ENCODE results near the gene KHDC1.
A peak's percentile ranks its signal among the peaks of the same experiment; 100 is the strongest.
"Not testable (repeated sequence)": the region's sequence is repeated elsewhere in the genome, so short reads cannot be mapped to it uniquely, and the experiment has no call there.

The KHDC1 gene

GRCh38 chr6:73262671-73263569 lies at the start of gene KHDC1:
Gene KHDC1, minus strand, starts transcription at chr6:73263196. Its CDS starts 20,679 bp downstream, at chr6:73242517.
- peak; percentile 73 for DNase-seq

DNA sequence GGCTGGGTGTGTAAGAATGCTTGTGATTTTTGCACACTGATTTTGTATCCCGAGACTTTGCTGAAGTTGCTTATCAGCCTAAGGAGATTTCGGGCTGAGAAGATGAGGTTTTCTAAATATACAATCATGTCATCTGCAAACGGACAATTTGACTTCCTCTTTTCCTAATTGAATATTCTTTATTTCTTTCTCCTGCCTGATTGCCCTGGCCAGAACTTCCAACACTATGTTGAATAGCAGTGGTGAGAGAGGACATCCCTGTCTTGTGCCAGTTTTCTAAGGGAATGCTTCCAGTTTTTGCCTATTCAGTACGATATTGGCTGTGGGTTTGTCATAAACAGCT lies 47.5 kb upstream of the KHDC1 start:
- DNase-seq: not testable (repeated sequence)

DNA sequence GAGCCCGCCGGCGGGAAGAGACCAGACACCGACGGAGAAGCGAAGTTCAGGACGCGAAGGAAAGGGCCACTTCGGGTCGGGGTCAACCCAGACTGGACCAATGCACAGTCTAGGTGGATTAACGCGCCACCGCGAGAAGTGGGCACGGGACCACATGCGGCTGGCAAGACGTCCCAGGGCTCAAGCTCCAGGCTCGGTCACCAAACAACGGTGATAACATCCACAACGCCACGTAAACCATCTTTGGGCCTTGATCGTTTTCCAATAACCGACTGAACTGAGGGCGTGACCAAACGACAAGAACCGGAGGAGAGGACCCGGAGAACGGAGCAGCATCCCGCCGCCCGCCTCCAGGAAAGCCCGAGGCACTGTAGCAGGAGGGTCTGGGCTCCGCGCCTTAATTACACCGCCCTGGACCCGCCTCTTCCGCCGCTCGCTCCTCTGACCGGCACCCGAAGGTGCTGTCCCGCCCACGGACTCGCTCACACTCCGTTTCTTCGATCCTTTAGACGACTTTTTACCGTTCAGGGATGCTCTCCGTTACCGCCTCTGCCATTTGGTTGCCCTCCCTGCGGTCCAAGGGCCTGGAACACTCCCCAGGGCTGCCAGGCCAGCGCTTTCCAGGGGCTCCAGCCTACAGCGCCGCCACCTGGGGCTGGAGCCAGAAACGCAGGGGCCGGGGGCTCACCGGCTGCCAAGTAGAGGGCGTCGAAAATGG lies 46.9 kb upstream of the KHDC1 start:
- no peak for DNase-seq

DNA sequence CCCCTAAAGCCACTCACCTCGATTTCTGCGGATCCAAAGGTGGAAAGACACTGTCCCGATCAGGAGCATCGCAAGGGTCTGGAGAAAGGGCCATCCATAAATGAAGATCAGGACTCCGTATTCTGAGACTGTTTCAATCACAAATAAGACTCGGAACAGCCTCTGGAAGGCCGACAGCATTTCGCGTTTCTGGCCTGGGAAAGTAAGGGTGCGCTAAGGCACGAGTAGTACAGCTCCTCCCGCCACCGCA lies 46.5 kb upstream of the KHDC1 start:
- DNase-seq: no peak

DNA sequence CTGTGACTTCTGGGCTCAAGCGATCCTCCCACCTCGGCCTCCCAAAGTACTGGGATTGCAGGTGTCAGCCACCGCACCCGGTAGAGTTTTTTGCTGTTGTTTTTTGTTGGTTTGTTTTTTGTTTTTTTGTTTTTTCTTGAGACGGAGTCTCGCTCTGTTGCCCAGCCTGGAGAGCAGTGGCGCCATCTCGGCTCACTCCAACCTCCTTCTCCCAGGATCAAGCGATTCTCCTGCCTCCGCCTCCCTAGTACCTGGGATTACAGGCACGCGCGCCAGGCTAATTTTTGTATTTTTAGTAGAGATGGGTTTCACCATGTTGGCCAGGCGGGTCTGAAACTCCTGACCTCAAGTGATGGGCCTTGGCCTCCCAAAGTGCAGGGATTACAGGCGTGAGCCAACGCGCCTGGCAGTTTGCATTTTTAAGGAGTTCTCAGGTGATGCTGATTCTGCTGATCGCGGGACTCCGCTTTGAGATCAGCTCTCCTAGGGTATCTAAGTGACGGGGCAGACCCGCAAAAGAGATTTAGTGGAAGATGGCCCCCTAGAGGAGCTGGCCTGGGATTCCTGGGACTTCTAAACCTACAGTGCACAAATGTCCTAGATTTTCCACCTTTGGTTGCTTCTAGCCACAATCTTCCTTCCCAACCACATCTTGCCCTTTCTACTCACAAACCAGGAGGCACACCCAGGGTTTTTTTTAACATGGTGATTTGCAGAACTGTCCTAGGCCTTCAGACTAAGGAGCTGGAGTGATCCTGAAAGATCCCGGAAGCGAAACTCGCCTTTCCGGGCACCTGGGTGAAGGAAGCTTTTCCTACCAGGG lies 45.9 kb upstream of the KHDC1 start:
- no peak for DNase-seq

DNA sequence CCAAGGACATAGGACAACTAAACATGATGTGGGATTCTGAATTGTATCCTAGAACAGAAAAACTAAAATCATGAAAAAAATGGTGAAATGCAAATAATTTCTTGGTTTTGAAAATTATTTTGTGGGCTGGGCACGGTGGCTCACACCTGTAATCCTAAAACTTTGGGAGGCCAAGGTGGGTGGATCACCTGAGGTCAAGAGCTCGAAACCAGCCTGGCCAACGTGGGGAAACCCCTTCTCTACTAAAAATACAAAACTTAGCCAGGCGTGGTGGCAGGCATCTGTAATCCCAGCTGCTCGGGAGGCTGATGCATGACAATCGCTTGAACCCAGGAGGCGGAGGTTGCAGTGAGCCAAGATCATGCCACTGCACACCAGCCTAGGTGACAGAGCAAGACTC lies 40.8 kb upstream of the KHDC1 start:
- DNase-seq: not testable (repeated sequence)

DNA sequence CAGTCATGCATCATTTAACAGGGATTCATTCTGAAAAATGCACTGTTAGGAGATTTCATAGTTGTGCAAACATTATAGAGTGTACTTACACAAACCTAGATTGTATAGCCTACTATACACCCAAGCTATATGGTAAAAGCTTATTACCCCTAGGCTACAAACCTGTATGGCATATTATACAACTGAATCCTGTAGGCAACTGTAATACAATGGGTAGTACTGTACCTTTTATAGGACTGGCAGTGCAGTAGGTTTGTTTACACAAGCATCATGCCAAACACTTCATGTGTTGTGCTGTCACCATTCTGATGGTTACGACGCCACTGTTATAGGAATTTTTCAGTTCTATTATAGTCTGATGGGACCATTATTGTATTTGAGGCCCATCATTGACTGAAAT lies 39.3 kb upstream of the KHDC1 start:
- no peak for DNase-seq

DNA sequence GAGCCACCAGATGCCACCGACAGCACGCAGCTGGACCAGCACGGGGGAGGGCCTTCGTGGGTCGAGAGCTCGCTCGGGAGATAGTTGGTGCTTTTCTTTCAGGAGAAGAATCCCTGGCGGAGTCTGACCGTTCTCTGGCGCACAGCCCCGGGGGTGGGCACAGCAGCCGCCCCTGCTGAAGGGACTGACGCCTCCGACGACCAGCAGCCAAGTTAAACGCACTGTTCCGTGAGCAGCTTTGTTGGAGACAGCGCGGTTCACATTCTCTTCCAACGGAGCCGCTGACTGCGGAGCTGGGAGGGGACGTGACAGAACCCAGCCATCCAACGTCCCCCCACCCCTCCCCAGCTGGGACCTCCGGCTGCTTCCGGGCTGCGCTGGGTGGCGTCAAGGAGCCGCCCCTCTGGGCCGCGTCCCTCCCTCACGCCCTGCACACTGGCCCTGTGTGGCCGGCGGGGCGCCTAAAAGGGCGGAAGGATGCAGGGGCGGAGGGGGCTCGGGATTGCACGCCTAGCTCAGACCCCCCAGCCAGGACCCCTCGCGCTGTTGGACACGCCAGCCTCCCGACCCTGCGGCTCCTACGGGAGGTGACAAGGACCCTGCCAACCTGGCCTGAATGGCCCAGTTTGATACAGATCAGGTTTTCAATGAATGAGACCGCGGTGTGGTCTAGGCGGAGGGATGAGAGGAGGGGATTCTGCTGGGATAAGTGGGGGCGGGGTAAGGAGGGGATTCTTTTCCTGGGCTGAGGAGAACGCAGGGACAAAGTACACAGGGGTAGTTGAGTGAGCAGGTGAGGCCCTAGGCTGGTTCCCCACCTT lies 36.4 kb upstream of the KHDC1 start:
- no peak for DNase-seq

DNA sequence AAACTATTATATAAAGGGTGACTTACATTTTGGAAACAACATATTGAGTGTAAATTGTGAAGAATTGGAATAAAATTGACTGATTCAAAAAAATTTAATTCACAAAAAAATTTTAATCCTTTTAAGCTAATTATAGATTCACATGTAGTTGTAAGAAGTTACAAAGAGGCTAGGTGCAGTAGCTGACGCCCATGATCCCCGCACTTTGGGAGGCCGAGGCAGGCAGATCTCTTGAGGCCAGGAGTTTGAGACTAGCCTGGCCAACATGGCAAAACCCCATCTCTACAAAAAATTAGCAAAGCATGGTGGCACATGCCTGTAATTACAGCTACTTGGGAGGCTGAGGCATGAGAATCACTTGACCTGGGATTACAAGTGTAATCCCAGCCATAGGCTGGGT lies 30.3 kb upstream of the KHDC1 start:
- no peak for DNase-seq

GRCh38 chr6:73290435-73290834 lies 27.4 kb upstream of the KHDC1 start:
- DNase-seq: no peak

DNA sequence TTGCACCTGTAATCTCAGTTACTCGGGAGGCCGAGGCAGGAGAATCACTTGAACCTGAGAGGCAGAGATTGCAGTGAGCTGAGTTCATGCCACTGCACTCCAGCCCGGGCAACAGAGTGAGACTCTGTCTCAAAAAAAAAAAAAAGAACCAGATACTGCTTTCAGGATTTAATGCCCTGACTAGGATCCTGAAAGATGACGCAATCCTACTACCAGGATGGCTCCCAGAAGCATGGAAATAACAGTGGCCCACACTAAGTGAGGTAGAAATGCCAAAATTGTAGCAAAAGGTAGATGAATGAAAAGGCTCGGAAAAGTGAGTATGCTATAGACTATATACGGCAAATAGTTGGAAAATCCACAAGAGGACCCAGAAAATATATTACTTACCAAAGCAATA lies 23.8 kb upstream of the KHDC1 start:
- no peak for DNase-seq

DNA sequence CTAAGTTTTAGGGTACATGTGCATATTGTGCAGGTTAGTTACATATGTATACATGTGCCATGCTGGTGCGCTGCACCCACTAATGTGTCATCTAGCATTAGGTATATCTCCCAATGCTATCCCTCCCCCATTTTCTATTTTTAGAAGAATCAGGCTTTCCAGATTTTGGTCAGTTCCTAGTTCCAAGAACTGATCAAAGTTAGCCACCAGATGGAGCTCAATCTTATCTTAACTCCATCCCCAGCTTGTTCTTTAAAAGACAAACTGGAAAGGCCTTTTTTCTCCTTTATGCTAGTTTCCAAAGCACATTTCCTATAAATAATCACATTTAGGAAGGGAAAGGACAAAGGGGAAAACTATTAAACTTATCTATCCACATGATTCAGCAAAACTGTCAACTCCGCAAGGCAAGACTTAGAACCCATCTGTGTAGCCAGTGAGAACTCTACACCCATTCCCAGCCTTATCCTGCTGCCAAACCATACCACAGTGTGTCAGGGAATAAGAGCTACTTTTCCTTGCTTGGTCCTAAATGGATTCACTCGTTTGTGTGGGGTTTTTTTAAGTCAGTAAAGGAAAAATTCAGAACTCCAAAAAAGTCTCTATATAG lies 22.8 kb upstream of the KHDC1 start:
- DNase-seq: no peak

GRCh38 chr6:73282871-73283270 lies 19.9 kb upstream of the KHDC1 start:
- no peak for DNase-seq

DNA sequence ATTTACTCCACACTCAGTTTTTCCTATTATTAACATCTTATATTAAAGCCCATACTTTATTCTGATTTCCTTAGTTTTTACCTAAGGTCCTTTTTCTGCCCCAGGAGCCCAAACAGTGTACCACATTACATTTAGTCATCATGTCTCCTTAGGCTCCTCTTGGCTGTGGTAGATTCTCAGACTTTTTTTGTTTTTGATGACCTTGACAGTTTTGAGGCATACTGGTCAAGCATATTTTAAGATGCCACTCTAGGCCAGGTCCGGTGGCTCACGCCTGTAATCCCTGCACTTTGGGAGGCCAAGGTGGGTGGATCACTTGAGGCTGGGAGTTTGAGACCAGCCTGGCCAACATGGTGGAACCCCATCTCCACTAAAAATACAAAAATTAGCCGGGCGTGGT lies 18.7 kb upstream of the KHDC1 start:
- not testable (repeated sequence) for DNase-seq

- not testable (repeated sequence) for DNase-seq
These were observed 6.3 kb upstream of the KHDC1 start for GRCh38 chr6:73269296-73269695.

DNA sequence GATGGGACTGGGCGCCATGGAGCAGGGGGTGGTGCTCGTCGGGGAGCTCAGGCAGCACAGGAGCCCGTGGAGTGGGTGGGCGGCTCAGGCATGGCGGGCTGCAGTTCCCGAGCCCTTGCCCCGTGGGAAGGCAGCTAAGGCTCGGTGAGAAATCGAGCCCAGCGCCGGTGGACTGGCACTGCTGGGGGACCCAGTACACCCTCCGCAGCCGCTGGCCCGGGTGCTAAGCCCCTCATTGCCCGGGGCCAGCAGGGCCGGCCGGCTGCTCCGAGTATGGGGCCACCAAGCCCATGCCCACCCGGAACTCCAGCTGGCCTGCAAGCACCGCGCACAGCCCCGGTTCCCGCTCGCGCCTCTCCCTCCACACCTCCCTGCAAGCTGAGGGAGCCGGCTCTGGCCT lies 5.9 kb upstream of the KHDC1 start:
- not testable (repeated sequence) for DNase-seq

GRCh38 chr6:73264446-73264845 lies 1.4 kb upstream of the KHDC1 start:
- DNase-seq: no peak

- no peak for DNase-seq
These were observed 544 bp upstream of the KHDC1 start for GRCh38 chr6:73263570-73263909.

GRCh38 chr6:73258721-73259120 lies 4.3 kb downstream of the KHDC1 start:
- DNase-seq: no peak

DNA sequence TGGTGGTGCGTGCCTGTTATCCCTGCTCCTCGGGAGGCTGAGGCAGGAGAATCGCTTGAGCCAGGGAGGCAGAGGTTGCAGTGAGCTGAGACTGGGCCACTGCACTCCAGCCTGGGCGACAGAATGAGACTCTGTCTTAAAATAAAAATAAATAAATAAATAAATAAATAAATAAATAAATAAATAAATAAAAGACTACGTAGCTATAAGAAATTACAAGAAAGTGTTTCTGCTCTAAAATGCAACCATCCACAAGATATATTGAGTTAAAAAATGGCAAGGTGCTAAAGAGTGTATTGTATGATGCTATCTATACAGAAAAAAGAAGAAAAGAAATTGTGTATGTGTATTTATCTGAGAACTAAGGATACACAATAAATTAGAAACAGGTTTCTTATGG lies 8.7 kb downstream of the KHDC1 start:
- DNase-seq: not testable (repeated sequence)

DNA sequence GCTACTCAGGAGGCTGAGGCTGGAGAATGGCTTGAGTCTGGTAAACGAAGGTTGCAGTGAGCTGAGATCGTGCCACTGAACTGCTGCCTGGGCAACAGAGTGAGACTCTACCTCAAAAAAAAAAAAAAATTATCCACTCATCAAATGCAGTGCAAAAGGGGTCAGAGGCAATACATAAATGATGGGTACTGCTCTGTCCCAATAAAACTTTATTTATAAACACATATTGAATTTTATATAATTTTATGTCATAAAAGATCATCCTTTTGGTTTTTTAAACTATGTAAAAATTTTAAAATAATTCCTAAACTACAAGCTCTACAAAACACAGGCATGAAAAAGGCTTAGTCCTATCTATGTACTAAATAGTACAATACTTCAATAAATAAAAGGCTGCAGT lies 10.3 kb downstream of the KHDC1 start:
- no peak for DNase-seq

DNA sequence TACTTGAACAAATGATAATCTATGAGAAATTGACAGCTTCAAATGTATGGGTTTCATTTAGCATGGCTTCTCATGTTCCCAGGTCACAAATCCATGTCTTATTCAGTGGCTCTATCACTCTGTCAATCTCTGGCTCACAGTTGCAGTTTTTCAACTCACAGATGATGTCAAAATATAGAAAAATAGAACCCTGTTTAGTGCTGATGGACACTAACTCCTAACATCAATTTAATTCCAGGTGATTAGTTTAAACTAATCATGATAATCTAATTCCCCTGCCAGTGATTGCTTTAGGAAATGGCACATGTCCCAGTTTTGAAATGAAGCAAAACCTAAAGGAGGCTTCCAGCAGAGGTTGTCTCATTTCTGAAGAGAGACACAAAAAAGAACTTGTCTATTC lies 13.0 kb downstream of the KHDC1 start:
- DNase-seq: no peak

All from GDM1 (cell line).